GOT3 (cell line): ENCODE data around the gene RAI1.

Experiments used
- DNase-seq: peaks from one replicate; lab custom pipeline; 2025; ENCODE audit warnings: mixed read lengths; lab: John Stamatoyannopoulos, UW

The RAI1 gene

DNA sequence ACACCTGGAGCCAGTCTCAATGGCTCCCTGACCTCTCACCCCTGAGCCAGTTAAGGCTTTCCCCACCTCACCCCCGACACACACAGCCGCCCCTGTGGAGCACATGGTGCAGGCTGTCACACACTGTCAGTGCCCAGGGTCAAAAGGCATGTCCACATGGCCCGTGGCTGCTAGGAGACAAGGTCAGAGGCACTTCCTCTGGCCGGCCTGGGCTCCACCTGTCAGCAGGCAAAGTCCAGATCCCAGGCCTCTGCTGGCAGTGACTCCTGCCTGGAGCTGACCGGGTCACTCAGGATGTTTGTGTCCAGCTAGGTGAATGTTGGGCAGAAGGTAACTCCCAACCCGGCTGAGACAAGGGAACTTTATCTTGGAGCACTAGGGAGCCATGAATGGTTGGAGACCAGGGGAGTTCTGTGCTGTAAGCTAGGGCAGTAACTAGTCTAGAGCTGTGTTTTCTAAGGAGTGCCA lies 149.5 kb downstream of the RAI1 start:
- DNase-seq: no peak

DNA sequence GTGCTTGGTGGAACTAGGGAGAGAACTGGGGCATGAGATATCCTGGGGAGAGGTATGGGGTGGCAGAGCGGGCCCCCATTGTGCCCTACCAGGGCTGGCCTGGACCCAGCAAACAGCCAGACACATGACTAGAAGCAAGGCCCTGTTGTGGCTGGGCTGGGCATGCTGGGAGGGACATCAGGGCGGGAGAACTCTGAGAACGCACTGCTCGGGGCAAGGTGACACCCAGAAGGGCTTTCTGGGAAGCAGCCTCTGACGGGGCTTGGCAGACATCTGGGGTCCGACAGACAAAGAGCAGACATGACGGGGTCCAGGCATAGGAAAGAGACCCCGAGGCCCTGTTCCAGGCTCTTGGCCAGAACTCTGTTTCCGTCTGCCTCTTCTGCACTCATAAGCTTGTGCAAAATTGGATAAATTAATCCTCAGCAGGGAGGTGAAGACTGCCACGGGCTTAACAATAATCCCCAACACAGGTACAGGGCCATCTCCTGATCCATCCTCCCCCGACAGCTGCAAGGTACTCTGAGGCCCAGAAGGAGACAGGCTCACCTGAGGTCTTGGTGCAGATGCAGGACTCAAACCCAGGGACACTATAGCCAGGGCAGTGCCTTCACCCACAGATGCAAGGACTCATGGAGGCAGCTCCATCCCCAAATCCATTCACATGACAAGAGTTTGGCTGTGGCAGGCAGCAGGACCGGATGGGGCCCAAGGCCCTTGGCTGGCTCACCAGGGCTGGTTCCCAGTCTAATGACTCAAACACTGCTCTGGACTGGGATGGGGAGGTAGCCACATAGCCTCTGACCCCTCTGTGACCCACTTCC lies 150.2 kb downstream of the RAI1 start:
- no peak for DNase-seq

GRCh38 chr17:17832032-17832363 lies 150.7 kb downstream of the RAI1 start:
- no peak for DNase-seq

- DNase-seq: no peak
Measured at GRCh38 chr17:17833658-17834357, 152.6 kb downstream of the RAI1 start.

DNA sequence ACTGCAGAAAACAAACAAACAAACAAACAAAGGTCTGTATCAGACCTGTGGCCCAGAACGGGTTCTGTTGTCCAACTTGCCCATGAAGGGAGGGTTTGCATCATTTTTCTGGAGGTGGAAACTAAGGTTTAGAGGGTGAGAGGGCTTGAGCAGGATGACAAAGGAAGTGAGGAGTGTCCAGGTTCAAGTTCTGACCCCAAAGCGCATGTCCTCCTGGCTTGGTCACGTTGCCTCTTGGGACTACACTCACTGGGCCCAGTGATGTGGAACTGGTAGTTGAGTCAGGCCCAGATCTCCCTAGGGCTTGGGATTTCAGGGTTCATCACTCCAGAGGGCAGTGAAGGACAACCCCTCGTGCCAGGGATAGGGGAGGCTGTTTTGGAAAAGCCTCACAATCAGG lies 153.7 kb downstream of the RAI1 start:
- no peak for DNase-seq

- no peak for DNase-seq
Measured at GRCh38 chr17:17835415-17836249, 154.4 kb downstream of the RAI1 start.

GRCh38 chr17:17836250-17836817 lies 155.1 kb downstream of the RAI1 start:
- DNase-seq: peak; percentile 77

- no peak for DNase-seq
Measured at GRCh38 chr17:17836818-17837379, 155.6 kb downstream of the RAI1 start, which contains the start of gene SREBF1. Gene SREBF1 (minus strand): TSS chr17:17836986. CDS start chr17:17836817, 169 bp downstream.

DNA sequence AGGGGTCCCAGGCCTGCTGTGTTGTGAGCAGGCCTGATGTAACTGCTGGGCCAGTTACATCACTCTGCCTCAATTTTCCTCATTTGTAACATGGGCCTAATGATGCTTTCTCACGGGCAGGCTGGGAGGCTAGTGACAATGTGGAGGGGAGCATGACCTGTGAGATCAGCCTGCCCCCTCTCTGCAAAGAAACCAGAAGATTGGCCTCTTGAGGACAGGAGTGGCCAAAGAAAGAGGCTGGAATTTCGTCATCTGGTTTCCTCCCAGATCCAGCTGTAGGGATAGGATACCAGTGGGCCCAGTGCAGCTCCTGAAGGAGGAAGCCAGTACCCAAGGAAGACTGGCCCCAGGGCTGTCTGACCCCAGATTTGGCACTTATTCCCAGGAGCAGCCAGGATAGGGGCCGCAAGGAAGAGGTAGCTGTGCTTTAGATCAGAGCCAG lies 156.1 kb downstream of the RAI1 start:
- no peak for DNase-seq

GRCh38 chr17:17837966-17838962 lies 157.0 kb downstream of the RAI1 start:
- no peak for DNase-seq

GRCh38 chr17:17839791-17840707 lies 158.8 kb downstream of the RAI1 start:
- peak; percentile 66 for DNase-seq

DNA sequence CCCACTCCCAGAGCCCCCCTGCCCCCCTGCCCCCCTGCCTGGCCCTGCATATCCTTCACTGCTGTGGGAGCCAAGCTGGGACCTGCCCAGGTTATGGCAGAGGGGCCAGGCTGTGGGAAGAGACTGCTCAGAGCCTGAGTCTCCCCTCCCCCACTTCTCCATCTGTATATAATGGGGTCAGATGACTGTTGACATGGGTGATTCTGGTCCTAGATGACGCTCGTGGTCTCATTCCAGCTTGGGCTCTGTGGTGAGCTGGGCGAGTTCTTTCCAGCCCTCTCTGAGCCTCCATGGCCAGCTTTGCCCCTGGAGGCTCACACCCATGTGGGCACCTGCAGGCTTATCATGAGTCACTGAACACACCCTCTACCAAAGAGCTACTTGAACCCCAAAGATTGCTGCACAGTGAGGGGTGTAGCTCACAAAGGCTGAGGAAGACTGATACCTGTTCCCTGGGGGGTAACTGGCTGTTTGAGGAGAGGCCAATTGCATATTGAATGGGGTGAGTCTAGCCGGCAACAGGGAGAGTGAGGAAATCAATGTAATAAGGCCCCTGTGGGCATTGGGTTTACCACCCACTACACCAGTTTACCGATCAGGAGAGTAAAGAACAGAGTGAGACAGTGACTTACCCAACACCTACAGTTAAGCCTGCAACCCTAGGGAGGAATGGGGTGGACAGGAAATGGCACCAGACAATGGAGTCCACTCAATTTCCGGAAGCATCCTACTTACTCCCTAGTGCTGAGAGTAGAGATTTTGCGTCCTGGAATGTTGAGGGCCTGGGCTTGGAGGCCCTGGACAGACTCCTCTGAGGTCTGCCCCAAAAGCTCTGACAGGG lies 159.7 kb downstream of the RAI1 start:
- no peak for DNase-seq

- DNase-seq: no peak
Measured at GRCh38 chr17:17841601-17842025, 160.4 kb downstream of the RAI1 start.

DNA sequence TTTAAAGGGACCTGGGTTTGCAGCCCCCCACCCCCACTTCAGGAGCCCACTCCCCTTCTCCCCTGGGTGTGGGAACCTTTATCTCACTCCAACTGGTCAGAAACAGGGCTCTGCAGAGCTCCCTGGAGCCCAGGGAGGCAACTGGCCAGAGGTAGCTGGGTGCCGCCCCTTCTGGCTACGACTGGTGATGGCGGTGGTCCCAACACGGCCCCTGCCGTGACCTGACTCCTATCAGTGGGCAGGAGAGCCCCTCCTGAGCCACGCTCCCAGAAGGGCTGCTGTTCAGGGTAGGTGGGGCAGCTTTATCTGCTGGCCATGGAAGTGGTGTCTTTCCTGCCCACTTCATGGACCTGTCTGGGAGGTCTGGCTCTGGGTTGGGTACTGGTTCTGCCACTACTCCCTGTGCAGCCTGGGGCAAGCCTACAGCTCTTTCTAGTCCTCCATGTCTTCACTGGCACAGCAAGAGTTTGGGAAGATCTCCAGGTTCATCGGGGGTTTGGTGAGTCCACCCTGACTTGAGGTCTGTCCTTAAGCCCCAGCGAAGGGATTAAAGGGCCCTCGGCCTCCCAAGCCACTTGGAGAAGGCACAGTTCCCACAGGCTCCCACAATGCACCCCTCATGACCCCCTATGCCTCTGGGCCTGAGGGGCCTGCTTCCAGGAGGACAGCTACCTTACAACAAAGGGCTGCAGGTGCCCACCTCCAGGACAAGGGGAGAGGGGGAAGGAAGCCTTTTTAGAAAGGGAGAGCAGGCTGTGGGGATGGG lies 161.0 kb downstream of the RAI1 start:
- no peak for DNase-seq

GRCh38 chr17:17843096-17843495 lies 161.8 kb downstream of the RAI1 start:
- no peak for DNase-seq

GRCh38 chr17:17844079-17844478 lies 162.8 kb downstream of the RAI1 start:
- no peak for DNase-seq

DNA sequence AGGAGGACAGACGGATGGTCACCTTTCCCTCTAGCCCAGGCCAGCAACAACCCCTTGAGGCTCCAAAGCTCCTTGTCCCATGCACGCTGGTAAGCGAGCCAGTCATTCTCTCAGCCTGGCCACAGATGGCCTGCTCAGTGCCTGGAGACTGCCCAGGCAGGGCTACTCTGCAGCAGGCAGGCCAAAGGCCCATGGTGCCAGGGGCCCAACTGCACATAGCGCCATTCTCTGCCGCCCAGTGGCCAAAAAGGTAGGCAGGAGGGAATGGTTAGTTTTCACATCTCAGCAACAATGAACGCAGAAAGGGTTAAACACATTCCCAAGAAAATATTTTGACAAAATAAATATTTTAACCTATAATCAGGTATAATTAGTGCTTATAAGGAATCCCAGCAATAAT lies 163.2 kb downstream of the RAI1 start:
- no peak for DNase-seq
